Ovary (tissue), 9 donors: ENCODE data around the gene GALNT13. TPM values are rescaled to one million over a fixed set of nuclear protein-coding genes. Genes with fewer than 3 reads are reported as not detected.

Experiments
- DNase-seq, 5 donors: peaks; one replicate each; pipeline ENCODE4 v3.0.0-alpha.2; 2019 to 2020
- H3K27ac ChIP-seq, 2 donors: fragments of 200-600 bp; one replicate each; pipeline versions ENCODE4 v1.5.1 to v1.8.0; 2019 to 2022
- H3K27me3 ChIP-seq: fragments of 200-600 bp; one replicate; pipeline ENCODE4 v1.8.0; 2022
- H3K36me3 ChIP-seq: fragments of 200-600 bp; sonication (generic); one replicate; pipeline ENCODE4 v1.5.1; 2019
- H3K4me1 ChIP-seq: one replicate; pipeline ENCODE4 v1.8.1; 2013; ENCODE audit warnings: mild to moderate bottlenecking, moderate library complexity; ENCODE audit not compliant: insufficient read depth
- H3K4me3 ChIP-seq: fragments of 200-600 bp; sonication (generic); one replicate; pipeline ENCODE4 v1.5.1; 2017
- H3K9me3 ChIP-seq, 2 donors: fragments of 200-600 bp in 1 of 2; sonication (generic) in 1 of 2; one replicate each; pipeline versions ENCODE4 v1.5.1 to v1.8.1; 2013 to 2019; ENCODE audit warnings: mild to moderate bottlenecking in 1 of 2, moderate library complexity in 1 of 2
- CTCF ChIP-seq, 3 donors: fragments of 450-650 bp in 2 of 3; fragments of 200-600 bp in 1 of 3; IDR thresholded peaks; one replicate each; pipeline versions ENCODE4 v1.5.1 to v1.8.0; 2016 to 2022; ENCODE audit warnings: antibody characterized with exemption in 3 of 3, mild to moderate bottlenecking in 1 of 3
- EP300 ChIP-seq: sonication (generic); formaldehyde crosslinking; IDR thresholded peaks from one replicate; pipeline ENCODE4 v1.6.1; 2017; ENCODE audit warnings: antibody characterized with exemption
- POLR2A ChIP-seq: fragments of 450-650 bp; IDR thresholded peaks from one replicate; pipeline ENCODE4 v1.6.1; 2017; ENCODE audit warnings: antibody characterized with exemption, mild to moderate bottlenecking, moderate library complexity
- WGBS, 3 donors: extraction: QIAGEN DNeasy Blood & Tissue Kit in 1 of 3; methylation state at CpG; one replicate each; pipeline versions ENCODE4 v1.1.5 to v1.1.7; 2013 to 2017; 5-methylcytosine and 5-hydroxymethylcytosine counted together
- intact Hi-C, 4 donors: fragments of 100-400 bp; cut with DNase I; formaldehyde crosslinking; loops; one replicate each; pipeline versions ENCODE4 v1.11.0 to v1.15.1; 2022 to 2023
- polyA plus RNA-seq, 2 donors: library from polyadenylated mRNA; stranded (reverse); fragments of 200-250 nt in 1 of 2; fragments of 350-450 nt in 1 of 2; fragmentation: Illumina TruSeq in 1 of 2; extraction: RNeasy Lipid Tissue Mini Kit (QIAGEN cat#74804) in 1 of 2; gene quantifications; one replicate each; pipeline ENCODE4 v1.2.3, GENCODE V29; 2013 to 2014
- total RNA-seq, 7 donors: library from RNA; depleted of rRNA in 2 of 7; stranded (reverse); fragments of >200 nt in 2 of 7; fragmentation: NEBNext Ultra II Directional in 3 of 7; extraction: Animal tissue kit (Norgen Biotek cat#: 25700) in 3 of 7; gene quantifications; one replicate each; pipeline versions ENCODE4 v1.1.0 to v1.2.4, GENCODE V29; 2016 to 2023
- donor health status: DM: no; HTN: no; CAD: no; lungs with moderate emphysema.
- donor health status: DM: no; HTN: no; CAD: no.
- donor health status: Bipolar disorder and iron deficiency.
- donor health status: DM: yes; HTN: yes; CAD: no.
- donor health status: DM: no; HTN: no; CAD: no.
- donor health status: DM: yes; HTN: yes; CAD: no.

The GALNT13 gene
- total and polyA plus RNA-seq, 9 donors = 0.22 to 4.7 (median 1.1) TPM; not detected in 1

- no peaks in the 10 kb centered on the region for H3K4me1 ChIP-seq
- intact Hi-C loops = no loop called here
- TF ChIP-seq CTCF (IDR thresholded peaks at IDR 0.05) = no peak
- TF ChIP-seq EP300 = no peak
- TF ChIP-seq POLR2A = no peak
- WGBS, 3 donors = 43 to 65% (median 55%) methylated on average over 2 of the region's 2 CpGs
- no peak for DNase-seq
- no peaks in the 10 kb centered on the region for H3K36me3 ChIP-seq
- H3K27ac ChIP-seq = no peak overlapping the region
- no peak overlapping the region for H3K4me3 ChIP-seq
- H3K9me3 ChIP-seq = no peaks in the 10 kb centered on the region
- no peaks in the 10 kb centered on the region for H3K27me3 ChIP-seq
These were observed 316.2 kb downstream of the GALNT13 start for GRCh38 chr2:154187948-154188347.

- intact Hi-C loops = no loop called here
- no peaks in the 10 kb centered on the region for H3K27me3 ChIP-seq
- no peak overlapping the region for H3K27ac ChIP-seq
- no peaks in the 10 kb centered on the region for H3K9me3 ChIP-seq
- WGBS, 3 donors = 79 to 87% (median 82%) methylated on average over 2 of the region's 2 CpGs
- no peak for DNase-seq
- H3K4me3 ChIP-seq = no peak overlapping the region
- H3K36me3 ChIP-seq = no peaks in the 10 kb centered on the region
- H3K4me1 ChIP-seq = no peaks in the 10 kb centered on the region
- TF ChIP-seq CTCF (IDR thresholded peaks at IDR 0.05) = no peak
- no peak for TF ChIP-seq EP300
- TF ChIP-seq POLR2A = no peak
These were observed 318.2 kb downstream of the GALNT13 start for GRCh38 chr2:154189953-154190352.

DNA sequence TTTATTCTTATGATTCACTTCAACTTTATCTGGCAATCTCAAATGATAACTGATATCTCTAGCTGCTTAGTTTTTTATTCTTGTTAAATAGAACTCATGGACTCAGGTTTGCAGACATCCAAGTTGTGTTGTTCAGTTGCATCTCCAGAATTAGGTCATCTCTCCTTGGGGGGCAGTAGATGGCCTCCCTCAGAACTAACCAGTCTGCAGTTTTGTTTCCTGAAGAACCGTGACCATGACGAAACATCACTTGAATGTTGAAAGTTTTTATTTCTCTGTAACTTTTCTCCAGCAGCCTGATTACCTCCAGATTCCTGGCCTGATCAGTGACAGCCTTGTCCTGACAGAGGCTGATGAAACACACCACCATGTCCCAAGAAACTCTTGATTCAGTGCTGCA is 321.5 kb downstream of the GALNT13 start:
- DNase-seq = no peak

DNA sequence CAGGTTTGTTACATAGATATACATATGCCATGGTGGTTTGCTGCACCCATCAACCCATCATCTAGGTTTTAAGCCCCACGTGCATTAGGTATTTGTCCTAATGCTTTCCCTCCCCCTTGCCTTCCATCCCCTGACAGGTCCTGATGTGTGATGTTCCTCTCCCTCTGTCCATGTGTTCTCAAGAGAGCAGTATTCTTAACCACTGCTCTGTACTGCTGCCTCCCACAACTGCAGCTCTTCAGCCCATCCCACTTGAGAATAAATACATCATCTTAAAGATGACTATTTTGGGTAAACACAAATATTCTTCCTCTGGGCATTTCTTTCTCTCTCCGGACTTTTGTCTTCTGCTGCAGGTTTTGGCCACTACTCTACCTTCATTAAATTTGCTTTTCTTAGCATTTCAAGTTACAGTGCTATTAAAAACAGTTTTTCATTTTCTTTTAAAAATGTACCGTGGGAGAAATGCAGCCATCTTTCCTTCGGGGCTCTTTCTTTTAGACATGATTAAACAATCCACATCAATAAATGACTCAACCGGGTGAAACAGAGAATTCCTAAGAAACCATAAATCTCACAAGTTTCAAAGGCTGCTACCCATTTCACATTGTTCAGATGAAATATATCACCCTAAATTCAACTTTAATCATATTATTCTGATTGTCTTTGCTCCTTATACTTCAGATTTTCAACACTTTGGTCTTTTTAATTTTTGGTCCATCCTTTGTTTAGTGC is 323.4 kb downstream of the GALNT13 start:
- intact Hi-C loops = no loop called here
- DNase-seq = no peak
- no peaks in the 10 kb centered on the region for H3K9me3 ChIP-seq
- WGBS, 3 donors = 31 to 52% (median 35%) methylated on average over 5 of the region's 5 CpGs
- H3K27ac ChIP-seq = no peak overlapping the region
- no peak for TF ChIP-seq CTCF (IDR thresholded peaks at IDR 0.05)
- TF ChIP-seq EP300 = no peak
- TF ChIP-seq POLR2A = no peak
- no peaks in the 10 kb centered on the region for H3K36me3 ChIP-seq
- H3K27me3 ChIP-seq = no peaks in the 10 kb centered on the region
- H3K4me1 ChIP-seq = no peaks in the 10 kb centered on the region
- no peak overlapping the region for H3K4me3 ChIP-seq

More for the DNA sequence above, 321.5 kb downstream of the GALNT13 start:
- no peak overlapping the region for H3K27ac ChIP-seq
- 58 to 83% (median 80%) methylated on average over 2 of the region's 2 CpGs for WGBS, 3 donors
- no peak for TF ChIP-seq EP300
- no peak for TF ChIP-seq POLR2A
- no peak for TF ChIP-seq CTCF (IDR thresholded peaks at IDR 0.05)
- no peak overlapping the region for H3K4me3 ChIP-seq
- intact Hi-C loops = no loop called here
- no peaks in the 10 kb centered on the region for H3K27me3 ChIP-seq
- no peaks in the 10 kb centered on the region for H3K36me3 ChIP-seq
- H3K4me1 ChIP-seq = no peaks in the 10 kb centered on the region
- no peaks in the 10 kb centered on the region for H3K9me3 ChIP-seq
